NK-92 (cell line): Measurements from ENCODE around the gene RFPL3.
"Not testable (repeated sequence)": the region's sequence is repeated elsewhere in the genome, so short reads cannot be mapped to it uniquely, and the experiment has no call there.

ENCODE experiments used
- DNase-seq: peaks from one replicate; lab custom pipeline; 2025; ENCODE audit not compliant: unreplicated experiment; lab: John Stamatoyannopoulos, UW

The RFPL3 gene

GRCh38 chr22:32329202-32329645 lies 28.4 kb upstream of the RFPL3 start:
- DNase-seq = no peak

DNA sequence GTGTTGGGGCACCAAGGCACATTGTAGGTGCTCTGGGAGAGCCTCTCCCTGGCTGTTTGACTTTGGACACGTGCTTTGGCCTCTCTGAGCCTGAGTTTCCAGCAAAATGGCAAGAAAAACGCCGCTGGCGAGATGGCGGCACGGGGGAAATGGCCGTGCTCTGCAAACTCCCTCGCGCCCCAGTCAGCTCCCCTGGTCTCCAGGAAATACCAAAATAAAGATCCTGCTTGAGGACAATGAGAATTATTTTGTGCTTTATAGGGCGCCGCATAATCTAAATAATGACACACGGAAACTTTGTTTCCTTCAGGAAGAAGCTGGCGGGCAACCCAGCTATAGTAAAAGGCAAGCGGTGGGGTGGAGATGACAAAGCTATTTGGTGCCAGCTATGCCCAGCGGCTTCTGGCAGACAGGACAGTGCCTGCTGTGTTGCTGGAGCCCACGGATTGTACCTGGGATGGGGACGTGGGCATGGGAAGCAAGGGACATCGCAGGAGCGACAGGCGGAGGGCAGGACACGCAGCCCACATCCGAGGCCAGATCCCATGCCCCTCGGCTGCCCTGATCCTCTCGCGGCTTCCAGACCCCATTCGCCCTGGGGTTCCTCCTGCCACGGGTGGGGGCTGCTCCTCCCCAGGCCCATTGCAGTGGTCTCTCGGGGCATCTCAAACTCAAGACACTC lies 26.3 kb upstream of the RFPL3 start:
- no peak for DNase-seq

- no peak for DNase-seq
Observed at GRCh38 chr22:32331918-32332725, 25.5 kb upstream of the RFPL3 start.

- no peak for DNase-seq
Observed at GRCh38 chr22:32333141-32333768, 24.4 kb upstream of the RFPL3 start.

DNA sequence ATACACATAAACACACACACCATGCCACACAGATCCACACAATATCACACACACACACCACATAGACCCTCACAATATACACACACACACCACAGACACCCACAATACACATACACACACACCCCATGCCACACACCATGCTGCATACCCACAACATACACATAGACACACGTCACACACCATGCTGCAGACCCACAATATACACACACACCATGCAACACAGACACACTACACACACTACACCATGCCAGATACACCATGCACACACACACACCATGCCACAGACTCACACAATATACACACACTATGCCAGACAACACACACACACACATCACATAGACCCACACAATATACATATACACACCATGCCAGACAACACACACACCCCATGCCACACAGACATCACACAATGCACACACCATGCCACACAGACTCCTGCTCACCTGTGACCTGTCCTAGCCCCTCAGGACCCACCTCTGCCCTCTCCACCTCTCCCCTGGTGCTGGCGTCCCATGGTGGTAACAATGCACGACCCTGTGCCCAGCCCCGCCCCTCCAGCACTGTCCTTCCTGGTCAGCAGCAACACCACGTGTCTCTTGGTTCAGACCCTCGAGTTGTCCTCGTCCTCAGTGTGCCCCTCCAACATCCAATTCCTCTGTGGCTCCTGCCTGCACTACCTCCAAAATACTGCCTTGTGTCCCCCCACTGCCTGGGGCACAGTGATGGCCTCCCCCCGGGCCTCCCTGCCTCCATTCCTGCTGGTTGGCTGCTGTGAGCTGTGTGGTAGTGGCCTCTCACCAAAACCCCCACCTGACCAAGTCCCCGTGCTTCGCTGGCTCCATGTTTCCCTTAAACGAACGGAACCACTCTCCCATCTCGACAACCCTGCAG lies 23.7 kb upstream of the RFPL3 start:
- no peak for DNase-seq

- no peak for DNase-seq
Observed at GRCh38 chr22:32334660-32335365, 22.9 kb upstream of the RFPL3 start.

DNA sequence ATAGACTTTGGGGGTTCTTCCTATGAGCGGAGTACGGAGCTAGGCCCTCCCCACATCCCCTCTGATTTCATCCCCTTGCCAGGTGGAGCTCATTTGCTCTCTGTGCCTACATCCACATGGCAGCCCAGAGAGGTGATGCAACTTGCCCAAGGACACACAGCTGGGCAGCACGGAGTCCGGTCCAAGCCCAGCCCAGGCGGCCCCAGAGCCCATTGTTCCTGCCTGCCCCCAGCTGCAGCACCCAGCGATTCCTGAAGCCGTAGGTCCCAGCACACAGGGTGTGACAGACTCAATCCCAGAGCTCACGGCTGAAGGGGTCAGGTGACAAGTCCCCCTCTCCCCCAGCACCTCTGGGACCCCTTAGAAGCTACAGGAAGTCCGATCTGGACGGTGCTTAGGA lies 22.2 kb upstream of the RFPL3 start:
- no peak for DNase-seq

DNA sequence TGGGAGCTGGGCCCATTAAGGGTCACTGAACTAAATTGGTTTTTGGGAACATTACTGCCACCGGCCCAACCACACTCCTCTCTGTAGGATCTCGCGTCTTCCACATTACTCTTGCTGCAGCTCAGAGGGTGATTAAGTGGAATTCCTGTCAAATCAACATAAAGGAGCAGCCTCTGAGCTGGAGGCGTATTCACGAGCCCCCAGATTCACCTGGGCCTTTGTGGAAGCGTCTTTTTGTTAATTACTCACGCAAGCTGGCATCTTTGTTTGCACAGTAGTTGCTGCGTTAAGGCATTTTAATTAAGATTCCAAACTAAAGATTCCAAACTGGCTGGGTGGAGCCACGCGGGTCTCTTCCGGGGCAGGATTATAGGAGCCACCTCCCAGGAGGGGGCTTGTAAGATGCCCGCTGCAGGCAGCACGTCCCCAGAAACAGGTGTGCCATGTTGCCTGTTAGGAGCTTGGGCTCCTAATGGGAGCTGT lies 21.5 kb upstream of the RFPL3 start:
- DNase-seq = no peak

DNA sequence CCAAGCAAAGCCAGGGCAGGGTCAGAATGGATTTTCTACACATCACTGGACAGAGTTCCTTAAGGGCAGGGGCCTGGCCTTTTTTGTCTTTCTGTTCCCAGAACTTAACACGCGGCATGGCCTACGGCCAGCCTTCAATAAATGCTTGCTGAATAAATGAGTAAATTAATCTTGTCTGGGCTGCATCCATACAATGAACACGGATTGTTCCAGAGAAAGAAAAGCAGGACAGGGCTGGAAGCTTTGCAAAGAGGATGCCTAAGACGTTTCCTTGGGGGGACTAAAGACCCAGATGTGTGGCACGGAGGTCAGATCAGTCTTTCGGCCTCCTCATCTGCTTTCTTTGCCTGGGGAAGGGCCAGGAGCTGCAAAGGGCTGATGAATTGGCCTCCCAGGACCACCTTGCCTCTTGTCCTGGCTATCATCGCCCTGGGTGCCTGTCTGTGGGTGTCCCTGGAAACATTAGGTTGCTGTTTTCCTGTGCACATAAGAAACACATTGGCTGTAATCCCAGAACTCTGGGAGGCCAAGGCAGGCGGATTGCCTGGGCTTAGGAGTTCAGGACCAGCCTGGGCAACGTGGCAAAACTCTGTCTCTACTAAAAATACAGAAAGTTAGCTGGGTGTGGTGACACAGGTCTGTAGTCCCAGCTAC lies 20.8 kb upstream of the RFPL3 start:
- DNase-seq = no peak

GRCh38 chr22:32337425-32337824 lies 20.2 kb upstream of the RFPL3 start:
- not testable (repeated sequence) for DNase-seq

- no peak for DNase-seq
Observed at GRCh38 chr22:32338757-32339156, 18.9 kb upstream of the RFPL3 start.

- no peak for DNase-seq
Observed at GRCh38 chr22:32339190-32340012, 18.3 kb upstream of the RFPL3 start.

- no peak for DNase-seq
Observed at GRCh38 chr22:32340411-32340810, 17.3 kb upstream of the RFPL3 start.

- DNase-seq = no peak
Observed at GRCh38 chr22:32341122-32341740, 16.4 kb upstream of the RFPL3 start.

- DNase-seq = no peak
Observed at GRCh38 chr22:32342977-32343376, 14.7 kb upstream of the RFPL3 start.

- DNase-seq = no peak
Observed at GRCh38 chr22:32343941-32344340, 13.7 kb upstream of the RFPL3 start.

- no peak for DNase-seq
Observed at GRCh38 chr22:32348031-32348611, 9.5 kb upstream of the RFPL3 start.

- not testable (repeated sequence) for DNase-seq
Observed at GRCh38 chr22:32351875-32352274, 5.8 kb upstream of the RFPL3 start.
